ENCODE measurements around the gene UCKL1. TPM values are rescaled to one million over a fixed set of nuclear protein-coding genes. Genes with fewer than 3 reads are reported as not detected.
"Not testable (repeated sequence)": the region's sequence is repeated elsewhere in the genome, so short reads cannot be mapped to it uniquely, and the experiment has no call there.

Gene UCKL1
- total RNA-seq, 5 donors from 2014 or later (not counting 1 experiment from before 2014, with no cell fraction given), result 40.6 to 72.3 (median 67.0) TPM

GRCh38 chr20:63973636-63974401 is 17.6 kb upstream of the UCKL1 start:
- ChIA-PET POLR2A (no interaction called here), CTCF (interaction anchor here (0.5 to 0.9 kb wide), 3 partner anchors 59 to 87 kb away, joined by 3 to 4 read pairs (median 3); no protein-coding TSS in a partner anchor)
- peaks cover 0 to 4% of the 10 kb centered on the region in 2 experiments for H3K27me3 ChIP-seq (replicated peaks in 1 of 2; ENCODE audit: control insufficient read depth in 2 of 2, extremely low read depth in 1 of 2, insufficient read depth in 2 of 2, low read length in 1 of 2)
- Mint-ChIP-seq H3K36me3 (peaks cover 8% of the 10 kb centered on the region), H3K4me1 (peaks cover 37 to 52% (median 51%) of the 10 kb centered on the region in 3 donors), H3K9me3 (no peaks in the 10 kb centered on the region), H3K27me3 (no peaks in the 10 kb centered on the region), H3K4me3 (peak overlapping the region in 1 of 3 donors; percentile 9), H3K27ac (peak overlapping the region; percentile 78 to 81)
- no peak overlapping the region for H3K4me3 ChIP-seq (ENCODE audit: control insufficient read depth in 1 of 2, extremely low read depth in 1 of 2, low read length in 1 of 2)
- H3K27ac ChIP-seq (ENCODE audit: low read length), result no peak overlapping the region
- peak; percentile 23 to 63 (median 42) for ATAC-seq (replicated peaks in 1 of 4)
- peaks cover 17 to 45% of the 10 kb centered on the region in 2 experiments for H3K4me1 ChIP-seq (ENCODE audit: control insufficient read depth in 1 of 2, extremely low read depth in 1 of 2, insufficient read depth in 2 of 2, low read length in 2 of 2)
- WGBS (ENCODE audit: insufficient coverage), result 32% methylated on average over 36 of the region's 37 CpGs
- peaks cover 11 to 15% of the 10 kb centered on the region in 2 donors for H3K36me3 ChIP-seq (ENCODE audit: control insufficient read depth in 2 of 2, extremely low read depth in 1 of 2, insufficient read depth in 1 of 2, low read length in 1 of 2)
- peak in 34 of 35 experiments; percentile 48 to 87 (median 68) for DNase-seq
- H3K9me3 ChIP-seq, result no peaks in the 10 kb centered on the region

GRCh38 chr20:63973160-63973479 is 16.9 kb upstream of the UCKL1 start:
- ChIA-PET POLR2A (no interaction called here), CTCF (interaction anchor here (0.5 to 0.6 kb wide), 2 partner anchors 62 to 103 kb away, joined by 3 to 7 read pairs; no protein-coding TSS in a partner anchor)
- H3K4me1 Mint-ChIP-seq, result peaks cover 39 to 55% (median 53%) of the 10 kb centered on the region in 3 donors
- peak overlapping the region in 1 of 2 donors; percentile 15 for H3K27ac Mint-ChIP-seq
- Histone ChIP-seq H3K4me3 (ENCODE audit: control insufficient read depth in 1 of 2, extremely low read depth in 1 of 2, low read length in 1 of 2) (no peak overlapping the region), H3K9me3 (no peaks in the 10 kb centered on the region), H3K27me3 (replicated peaks in 1 of 2; ENCODE audit: control insufficient read depth in 2 of 2, extremely low read depth in 1 of 2, insufficient read depth in 2 of 2, low read length in 1 of 2) (peaks cover 0 to 4% of the 10 kb centered on the region in 2 experiments), H3K4me1 (ENCODE audit: control insufficient read depth in 1 of 2, extremely low read depth in 1 of 2, insufficient read depth in 2 of 2, low read length in 2 of 2) (peaks cover 16 to 45% of the 10 kb centered on the region in 2 experiments), H3K36me3 (ENCODE audit: control insufficient read depth in 2 of 2, extremely low read depth in 1 of 2, insufficient read depth in 1 of 2, low read length in 1 of 2) (peaks cover 11 to 15% of the 10 kb centered on the region in 2 donors), H3K27ac (ENCODE audit: low read length) (no peak overlapping the region)
- peaks cover 8% of the 10 kb centered on the region for H3K36me3 Mint-ChIP-seq
- ATAC-seq (replicated peaks in 1 of 4), result no peak
- H3K27me3 Mint-ChIP-seq, result no peaks in the 10 kb centered on the region
- WGBS (ENCODE audit: insufficient coverage), result 100% methylated on average over 1 of the region's 3 CpGs
- H3K9me3 Mint-ChIP-seq, result no peaks in the 10 kb centered on the region
- no peak for DNase-seq
- H3K4me3 Mint-ChIP-seq, result no peak overlapping the region

GRCh38 chr20:63972312-63973159 is 16.3 kb upstream of the UCKL1 start:
- Mint-ChIP-seq H3K9me3 (no peaks in the 10 kb centered on the region), H3K36me3 (peaks cover 8% of the 10 kb centered on the region), H3K27ac (peak overlapping the region in 1 of 2 donors; percentile 9), H3K4me1 (peaks cover 34 to 51% (median 48%) of the 10 kb centered on the region in 3 donors), H3K27me3 (no peaks in the 10 kb centered on the region), H3K4me3 (peak overlapping the region in 1 of 3 donors; percentile 17)
- Histone ChIP-seq H3K4me1 (ENCODE audit: control insufficient read depth in 1 of 2, extremely low read depth in 1 of 2, insufficient read depth in 2 of 2, low read length in 2 of 2) (peaks cover 13 to 41% of the 10 kb centered on the region in 2 experiments), H3K27ac (ENCODE audit: low read length) (no peak overlapping the region), H3K27me3 (replicated peaks in 1 of 2; ENCODE audit: control insufficient read depth in 2 of 2, extremely low read depth in 1 of 2, insufficient read depth in 2 of 2, low read length in 1 of 2) (peaks cover 0 to 4% of the 10 kb centered on the region in 2 experiments), H3K9me3 (no peaks in the 10 kb centered on the region), H3K4me3 (ENCODE audit: control insufficient read depth in 1 of 2, extremely low read depth in 1 of 2, low read length in 1 of 2) (no peak overlapping the region), H3K36me3 (ENCODE audit: control insufficient read depth in 2 of 2, extremely low read depth in 1 of 2, insufficient read depth in 1 of 2, low read length in 1 of 2) (peaks cover 11 to 15% of the 10 kb centered on the region in 2 donors)
- WGBS (ENCODE audit: insufficient coverage), result 83% methylated on average over 16 of the region's 18 CpGs
- CTCF ChIA-PET, result interaction anchor here in 1 of 2 donors (0.6 kb wide), 1 partner anchor 102 kb away, joined by 7 read pairs; no protein-coding TSS in a partner anchor
- ATAC-seq (replicated peaks in 1 of 4) (no peak), DNase-seq (peak in 1 of 35 experiments; percentile 8)
- POLR2A ChIA-PET, result no interaction called here

- H3K4me1 Mint-ChIP-seq, result peaks cover 28 to 45% (median 42%) of the 10 kb centered on the region in 3 donors
- not testable (repeated sequence) for H3K27ac Mint-ChIP-seq
These were observed 15.7 kb upstream of the UCKL1 start for GRCh38 chr20:63971960-63972311.

GRCh38 chr20:63970714-63971431 is 14.7 kb upstream of the UCKL1 start:
- Histone ChIP-seq H3K36me3 (ENCODE audit: control insufficient read depth in 2 of 2, extremely low read depth in 1 of 2, insufficient read depth in 1 of 2, low read length in 1 of 2) (peaks cover 8 to 24% of the 10 kb centered on the region in 2 donors), H3K27me3 (replicated peaks in 1 of 2; ENCODE audit: control insufficient read depth in 2 of 2, extremely low read depth in 1 of 2, insufficient read depth in 2 of 2, low read length in 1 of 2) (peaks cover 0 to 4% of the 10 kb centered on the region in 2 experiments), H3K4me3 (ENCODE audit: control insufficient read depth in 1 of 2, extremely low read depth in 1 of 2, low read length in 1 of 2) (no peak overlapping the region), H3K4me1 (ENCODE audit: control insufficient read depth in 1 of 2, extremely low read depth in 1 of 2, insufficient read depth in 2 of 2, low read length in 2 of 2) (peaks cover 5 to 31% of the 10 kb centered on the region in 2 experiments), H3K27ac (ENCODE audit: low read length) (no peak overlapping the region), H3K9me3 (no peaks in the 10 kb centered on the region)
- CTCF ChIA-PET, result no interaction called here
- Mint-ChIP-seq H3K4me3 (peak overlapping the region; percentile 62 to 72 (median 69)), H3K4me1 (peaks cover 20 to 34% (median 32%) of the 10 kb centered on the region in 3 donors), H3K27ac (peak overlapping the region; percentile 41 to 69), H3K36me3 (peaks cover 6% of the 10 kb centered on the region), H3K9me3 (no peaks in the 10 kb centered on the region), H3K27me3 (no peaks in the 10 kb centered on the region)
- 100% methylated on average over 1 of the region's 5 CpGs for WGBS (ENCODE audit: insufficient coverage)
- POLR2A ChIA-PET, result no interaction called here
- ATAC-seq (replicated peaks in 1 of 4), result no peak
- no peak for DNase-seq

More at GRCh38 chr20:63971960-63972311, 15.7 kb upstream of the UCKL1 start:
- H3K36me3 Mint-ChIP-seq; CTCF ChIA-PET; H3K27me3 Mint-ChIP-seq; DNase-seq; ATAC-seq (replicated peaks in 1 of 4); H3K4me3 ChIP-seq (ENCODE audit: control insufficient read depth in 1 of 2, extremely low read depth in 1 of 2, low read length in 1 of 2); H3K9me3 ChIP-seq; H3K27ac ChIP-seq (ENCODE audit: low read length); H3K27me3 ChIP-seq (replicated peaks in 1 of 2; ENCODE audit: control insufficient read depth in 2 of 2, extremely low read depth in 1 of 2, insufficient read depth in 2 of 2, low read length in 1 of 2); POLR2A ChIA-PET; H3K9me3 Mint-ChIP-seq: not testable (repeated sequence)
- H3K4me1 ChIP-seq (ENCODE audit: control insufficient read depth in 1 of 2, extremely low read depth in 1 of 2, insufficient read depth in 2 of 2, low read length in 2 of 2), result peaks cover 8 to 35% of the 10 kb centered on the region in 2 experiments
- WGBS (ENCODE audit: insufficient coverage), result 40% methylated on average over 1 of the region's 10 CpGs
- peaks cover 11 to 18% of the 10 kb centered on the region in 2 donors for H3K36me3 ChIP-seq (ENCODE audit: control insufficient read depth in 2 of 2, extremely low read depth in 1 of 2, insufficient read depth in 1 of 2, low read length in 1 of 2)
- H3K4me3 Mint-ChIP-seq, result peak overlapping the region in 2 of 3 donors; percentile 17 to 72
